GM21717 (cell line): ENCODE results near the gene COMMD6.
A peak's percentile ranks its signal among the peaks of the same experiment; 100 is the strongest.
"Not testable (repeated sequence)": the region's sequence is repeated elsewhere in the genome, so short reads cannot be mapped to it uniquely, and the experiment has no call there.

Source experiments
- ATAC-seq: cut with Tn5 transposase; IDR thresholded peaks from one replicate; pipeline ENCODE4 v1.9.1; 2021; ENCODE audit warnings: mild to moderate bottlenecking, moderate library complexity; ENCODE audit not compliant: unreplicated experiment

The COMMD6 gene

GRCh38 chr13:75537401-75538365 lies at the start of gene COMMD6:
TSS of gene COMMD6 (minus strand) at chr13:75537841. CDS start at chr13:75537805, 36 bp downstream.
- ATAC-seq, result peak; percentile 96

GRCh38 chr13:75585153-75585552 lies 47.5 kb upstream of the COMMD6 start:
- no peak for ATAC-seq

- ATAC-seq, result no peak
Observed at GRCh38 chr13:75583091-75583490, 45.5 kb upstream of the COMMD6 start.

- no peak for ATAC-seq
Observed at GRCh38 chr13:75581874-75582640, 44.4 kb upstream of the COMMD6 start.

GRCh38 chr13:75579529-75579928 lies 41.9 kb upstream of the COMMD6 start:
- peak; percentile 68 for ATAC-seq

- ATAC-seq, result no peak
Observed at GRCh38 chr13:75569576-75569975, 31.9 kb upstream of the COMMD6 start.

GRCh38 chr13:75566658-75567057 lies 29.0 kb upstream of the COMMD6 start:
- no peak for ATAC-seq

GRCh38 chr13:75558145-75558840 lies 20.7 kb upstream of the COMMD6 start:
- ATAC-seq, result no peak

- ATAC-seq, result no peak
Observed at GRCh38 chr13:75556961-75557360, 19.3 kb upstream of the COMMD6 start.

- no peak for ATAC-seq
Observed at GRCh38 chr13:75555836-75556235, 18.2 kb upstream of the COMMD6 start.

- ATAC-seq, result no peak
Observed at GRCh38 chr13:75554981-75555380, 17.3 kb upstream of the COMMD6 start.

GRCh38 chr13:75554464-75554863 lies 16.8 kb upstream of the COMMD6 start:
- ATAC-seq, result no peak

- ATAC-seq, result peak; percentile 24
Observed at GRCh38 chr13:75550159-75550567, 12.5 kb upstream of the COMMD6 start.

GRCh38 chr13:75549262-75550158 lies 11.9 kb upstream of the COMMD6 start, which contains the start of gene UCHL3:
TSS of gene UCHL3 (plus strand) at chr13:75549791. CDS start at chr13:75549821, 30 bp downstream.
- peak; percentile 96 for ATAC-seq

GRCh38 chr13:75547917-75548316 lies 10.3 kb upstream of the COMMD6 start:
- no peak for ATAC-seq

- not testable (repeated sequence) for ATAC-seq
Observed at GRCh38 chr13:75545386-75545785, 7.7 kb upstream of the COMMD6 start.

GRCh38 chr13:75544681-75545330 lies 7.2 kb upstream of the COMMD6 start:
- no peak for ATAC-seq

- ATAC-seq, result no peak
Observed at GRCh38 chr13:75541961-75542360, 4.3 kb upstream of the COMMD6 start.

- no peak for ATAC-seq
Observed at GRCh38 chr13:75541287-75541686, 3.6 kb upstream of the COMMD6 start.
